PC-3 (cell line): Measurements from ENCODE around the gene PRPF39. TPM values are rescaled to one million over a fixed set of nuclear protein-coding genes. Genes with fewer than 3 reads are reported as not detected.

Experiments used
- ATAC-seq: fragments of 200-7000 bp; cut with Tn5 transposase; 2 replicates; pipeline ENCODE4 v1.9.1; 2020; ENCODE audit warnings: mild to moderate bottlenecking, moderate library complexity
- BruUV-seq: library from RNA; stranded (reverse); fragments of 400-500 nt; replicated peaks from 2 replicates; lab custom pipeline; 2021; lab: Mats Ljungman, UMichigan
- CTCF ChIA-PET: fragments of 300-600 bp; sonication (Branson Sonifier 250); formaldehyde crosslinking; loops from one replicate; lab custom pipeline; 2022; ENCODE audit warnings: antibody characterized with exemption; lab: Charles Lee
- POLR2A ChIA-PET: fragments of 300-600 bp; sonication (Branson Sonifier 250); formaldehyde crosslinking; loops from one replicate; lab custom pipeline; 2022; ENCODE audit warnings: antibody characterized with exemption; ENCODE audit not compliant: unreplicated experiment; lab: Charles Lee
- DNase-seq: peaks from one replicate; pipeline ENCODE4 v3.0.0-alpha.2; 2015
- H2AFZ ChIP-seq: fragments of 300-600 bp; sonication (generic); 2 replicates; pipeline ENCODE4 v1.6.0; 2016; ENCODE audit warnings: antibody characterized with exemption, low read length
- H3F3A ChIP-seq: fragments of 300-600 bp; sonication (generic); one replicate; pipeline ENCODE4 v1.6.0; 2017; ENCODE audit warnings: antibody characterized with exemption, low read length, control low read depth, mild to moderate bottlenecking; ENCODE audit not compliant: unreplicated experiment
- H3K27ac ChIP-seq: fragments of 300-600 bp; sonication (generic); 2 replicates; pipeline ENCODE4 v1.5.1; 2016; ENCODE audit warnings: mild to moderate bottlenecking, low read length
- H3K27me3 ChIP-seq: fragments of 300-600 bp; sonication (generic); 2 replicates; pipeline ENCODE4 v1.6.1; 2016; ENCODE audit warnings: low read length, mixed read lengths
- H3K36me3 ChIP-seq: fragments of 300-600 bp; sonication (generic); 2 replicates; pipeline ENCODE4 v1.6.1; 2016; ENCODE audit warnings: low read depth, mixed run types, low read length, mixed read lengths
- H3K4me1 ChIP-seq: fragments of 300-600 bp; sonication (generic); 2 replicates; pipeline ENCODE4 v1.5.1; 2016; ENCODE audit warnings: low read length; ENCODE audit not compliant: insufficient read depth
- H3K4me2 ChIP-seq: fragments of 300-600 bp; sonication (generic); 2 replicates; pipeline ENCODE4 v1.6.0; 2016; ENCODE audit warnings: low read length
- H3K4me3 ChIP-seq: fragments of 300-600 bp; sonication (generic); 2 replicates; pipeline ENCODE4 v1.5.1; 2016; ENCODE audit warnings: mild to moderate bottlenecking, low read length, mixed read lengths
- H3K79me2 ChIP-seq: fragments of 300-600 bp; sonication (generic); 2 replicates; pipeline ENCODE4 v1.6.1; 2017; ENCODE audit warnings: low read length, mixed read lengths
- H3K9ac ChIP-seq: fragments of 300-600 bp; sonication (generic); 2 replicates; pipeline ENCODE4 v1.6.0; 2016; ENCODE audit warnings: mild to moderate bottlenecking, low read length
- H3K9me2 ChIP-seq: fragments of 300-600 bp; sonication (generic); replicated peaks from 2 replicates; pipeline ENCODE4 v1.6.1; 2016; ENCODE audit warnings: mixed run types, low read length, mixed read lengths
- H3K9me3 ChIP-seq: fragments of 300-600 bp; sonication (generic); 2 replicates; pipeline ENCODE4 v1.6.1; 2016; ENCODE audit warnings: low read length, mixed read lengths
- H4K20me1 ChIP-seq: fragments of 300-600 bp; sonication (generic); 2 replicates; pipeline ENCODE4 v1.6.1; 2016; ENCODE audit warnings: low read length, mixed read lengths
- CTCF ChIP-seq: fragments of 300-600 bp; sonication (generic); conservative IDR thresholded peaks from 2 replicates; pipeline ENCODE4 v1.5.1; 2017; ENCODE audit warnings: antibody characterized with exemption, low read depth, mild to moderate bottlenecking, low read length
- EZH2 ChIP-seq: fragments of 300-600 bp; sonication (generic); IDR thresholded peaks from one replicate; pipeline ENCODE4 v1.6.1; 2017; ENCODE audit warnings: antibody characterized with exemption, mild to moderate bottlenecking, low read length; ENCODE audit not compliant: unreplicated experiment
- EZH2phosphoT487 ChIP-seq: fragments of 300-600 bp; sonication (generic); IDR thresholded peaks from 2 replicates; pipeline ENCODE4 v1.6.1; 2018; ENCODE audit warnings: mild to moderate bottlenecking, antibody characterized with exemption, low read length, borderline replicate concordance
- intact Hi-C: fragments of 100-400 bp; cut with micrococcal nuclease; formaldehyde crosslinking; loops from 2 replicates; pipeline ENCODE4 v1.9.0; 2023
- total RNA-seq: library from RNA; depleted of rRNA; stranded (reverse); fragments of >200 nt; gene quantifications from 2 replicates; pipeline ENCODE4 v1.2.3, GENCODE V29; 2014

PRPF39 gene
- total RNA-seq, 1 experiment from 2014 or later = 19.2 TPM

DNA sequence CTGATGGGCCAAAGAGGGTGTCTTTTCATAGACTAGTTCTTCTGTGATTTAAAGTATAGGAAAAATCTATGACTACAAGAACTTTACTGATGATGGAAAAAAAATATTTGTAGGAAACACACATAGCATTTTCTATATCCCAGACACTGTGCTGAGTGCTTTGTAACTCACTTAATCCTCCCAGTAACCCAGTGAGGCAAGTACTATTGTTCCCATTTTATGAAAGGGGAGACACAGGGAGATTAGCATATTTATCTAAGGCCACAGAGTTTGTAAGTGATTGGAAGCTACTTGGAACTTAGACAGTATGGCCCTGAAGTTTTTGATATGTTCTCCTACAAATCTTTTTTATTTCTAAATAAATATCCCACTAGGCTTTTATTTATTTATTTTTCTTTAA, 19.9 kb downstream of the PRPF39 start:
- H3K9me3 ChIP-seq = no peaks in the 10 kb centered on the region
- no peak for DNase-seq
- H3K4me2 ChIP-seq = no peak overlapping the region
- no peak for ATAC-seq
- H3K9ac ChIP-seq = no peak overlapping the region
- intact Hi-C loops = no loop called here
- no TSS peak for BruUV-seq
- no peak overlapping the region for H3K27ac ChIP-seq
- no peak overlapping the region for H3K4me3 ChIP-seq
- ChIA-PET POLR2A (no interaction called here), CTCF (no interaction called here)
- H2AFZ ChIP-seq = no peak overlapping the region
- no peaks in the 10 kb centered on the region for H3K27me3 ChIP-seq
- peaks cover 74% of the 10 kb centered on the region for H3K36me3 ChIP-seq
- no peaks in the 10 kb centered on the region for H3F3A ChIP-seq
- 0 out of 2 replicates have a peak, but pooled peaks cover 5% of the 10 kb centered on the region for H3K79me2 ChIP-seq
- TF ChIP-seq CTCF (no peak), EZH2phosphoT487 (no peak), EZH2 (no peak)
- H3K9me2 ChIP-seq = no peaks in the 10 kb centered on the region
- no peaks in the 10 kb centered on the region for H3K4me1 ChIP-seq
- no peaks in the 10 kb centered on the region for H4K20me1 ChIP-seq

GRCh38 chr14:45104561-45104960, 20.6 kb downstream of the PRPF39 start:
- no peaks in the 10 kb centered on the region for H3K4me1 ChIP-seq
- intact Hi-C loops = no loop called here
- no peak overlapping the region for H3K9ac ChIP-seq
- no peak overlapping the region for H3K4me3 ChIP-seq
- H3K79me2 ChIP-seq = 0 out of 2 replicates have a peak, but pooled peaks cover 5% of the 10 kb centered on the region
- no peak for TF ChIP-seq EZH2
- TF ChIP-seq CTCF = no peak
- TF ChIP-seq EZH2phosphoT487 = no peak
- H3K9me2 ChIP-seq = no peaks in the 10 kb centered on the region
- no peak overlapping the region for H2AFZ ChIP-seq
- CTCF ChIA-PET = no interaction called here
- ATAC-seq = no peak
- no peaks in the 10 kb centered on the region for H3K9me3 ChIP-seq
- no peak overlapping the region for H3K27ac ChIP-seq
- H3K27me3 ChIP-seq = no peaks in the 10 kb centered on the region
- H3K4me2 ChIP-seq = no peak overlapping the region
- H3F3A ChIP-seq = no peaks in the 10 kb centered on the region
- H3K36me3 ChIP-seq = peaks cover 77% of the 10 kb centered on the region
- BruUV-seq = no TSS peak
- POLR2A ChIA-PET = no interaction called here
- DNase-seq = no peak
- H4K20me1 ChIP-seq = no peaks in the 10 kb centered on the region
